K562 (cell line): ENCODE measurements around the gene ACAA2. TPM values are rescaled to one million over a fixed set of nuclear protein-coding genes. Genes with fewer than 3 reads are reported as not detected.

Experiments used
- ATAC-seq: fragments of 200-7000 bp; cut with Tn5 transposase; 3 replicates; pipeline ENCODE4 v1.9.1; 2020; ENCODE audit warnings: moderate library complexity
- BruUV-seq: library from RNA; stranded (reverse); fragments of 400-500 nt; replicated peaks from 2 replicates; lab custom pipeline; 2021; lab: Mats Ljungman, UMichigan
- CTCF ChIA-PET: fragments of 300-600 bp; formaldehyde crosslinking; extraction: SDS; loops from one replicate; lab custom pipeline; 2021; ENCODE audit warnings: low intra/inter-chr PET ratio; lab: Yijun Ruan, JAX
- POLR2A ChIA-PET: fragments of 300-600, 350-650 bp; sonication (Branson Sonifier 250); formaldehyde crosslinking; extraction: SDS; loops from one replicate; lab custom pipeline; 2021; ENCODE audit warnings: antibody characterized with exemption, inconsistent platforms; lab: Yijun Ruan, JAX
- DNase-seq, 4 experiments: peaks; one replicate each; pipeline versions ENCODE4 v3.0.0 to v3.0.0-alpha.2; 2011 to 2018; ENCODE audit warnings: low spot score in 3 of 4, mixed read lengths in 3 of 4; ENCODE audit errors: extremely low read depth in 1 of 4
- FAIRE-seq: peaks from 2 replicates; lab custom pipeline; 2011; peaks lifted over from hg19 to GRCh38; lab: Jason Lieb, UNC
- H2AFZ ChIP-seq: 2 replicates; pipeline ENCODE4 v1.6.0; 2011; ENCODE audit warnings: low read depth, low read length, control low read depth, inconsistent platforms
- H3K27ac ChIP-seq: fragments of 200-600 bp; 3 replicates; pipeline ENCODE4 v1.8.0; 2011; ENCODE audit warnings: low read depth, mild to moderate bottlenecking, control low read depth, inconsistent platforms, low read length, moderate library complexity, mixed read lengths; ENCODE audit errors: extremely low read depth
- H3K27me3 ChIP-seq, 2 experiments: fragments of 300-600 bp in 1 of 2; 2 replicates in 1 of 2; 3 replicates in 1 of 2; pipeline versions ENCODE4 v1.6.0 to v1.8.0; 2011; ENCODE audit warnings: inconsistent platforms in 2 of 2, low read length in 2 of 2, mild to moderate bottlenecking in 1 of 2, mixed read lengths in 1 of 2, moderate library complexity in 1 of 2; ENCODE audit not compliant: control insufficient read depth in 2 of 2, insufficient read depth in 2 of 2
- H3K36me3 ChIP-seq: fragments of 300-600 bp; 3 replicates; pipeline ENCODE4 v1.8.0; 2011; ENCODE audit warnings: mild to moderate bottlenecking, low read length, inconsistent platforms; ENCODE audit not compliant: control insufficient read depth, insufficient read depth
- H3K4me1 ChIP-seq, 2 experiments: fragments of 200-600 bp in 1 of 2; replicated peaks in 1 of 2; 2 replicates in 1 of 2; 3 replicates in 1 of 2; pipeline versions ENCODE4 v1.5.1 to v1.8.0; 2011; ENCODE audit warnings: inconsistent platforms in 2 of 2, low read length in 2 of 2, mild to moderate bottlenecking in 1 of 2, mixed read lengths in 1 of 2, moderate library complexity in 1 of 2; ENCODE audit not compliant: control insufficient read depth in 2 of 2, insufficient read depth in 2 of 2
- H3K4me2 ChIP-seq: 2 replicates; pipeline ENCODE4 v1.6.1; 2011; ENCODE audit warnings: low read length, control low read depth, inconsistent platforms, mixed read lengths; ENCODE audit not compliant: insufficient read depth
- H3K4me3 ChIP-seq: fragments of 200-600 bp; sonication (generic), shearing (Covaris generic); 2 replicates; pipeline ENCODE4 v1.5.1; 2016; ENCODE audit warnings: control low read depth, inconsistent platforms
- H3K79me2 ChIP-seq: fragments of 200-600 bp; 3 replicates; pipeline ENCODE4 v1.8.0; 2011; ENCODE audit warnings: low read length, inconsistent platforms; ENCODE audit not compliant: control insufficient read depth, insufficient read depth
- H3K9ac ChIP-seq, 2 experiments: 2 replicates each; pipeline versions ENCODE4 v1.6.0 to v1.6.1; 2011; ENCODE audit warnings: low read depth in 2 of 2, low read length in 2 of 2, control low read depth in 1 of 2, inconsistent platforms in 1 of 2, mild to moderate bottlenecking in 1 of 2, mixed read lengths in 1 of 2; ENCODE audit not compliant: insufficient read depth in 1 of 2
- H3K9me1 ChIP-seq: one replicate; pipeline ENCODE4 v1.6.0; 2011; ENCODE audit warnings: inconsistent platforms, mild to moderate bottlenecking, low read length, moderate library complexity; ENCODE audit not compliant: control insufficient read depth, insufficient read depth
- H3K9me3 ChIP-seq: replicated peaks from 2 replicates; pipeline ENCODE4 v1.5.1; 2011; ENCODE audit warnings: low read depth, low read length, inconsistent platforms; ENCODE audit not compliant: control insufficient read depth, insufficient read depth
- H4K20me1 ChIP-seq: replicated peaks from 2 replicates; pipeline ENCODE4 v1.6.1; 2011; ENCODE audit warnings: low read length, inconsistent platforms, mixed read lengths; ENCODE audit not compliant: control insufficient read depth, insufficient read depth
- ARID2 ChIP-seq: fragments of 450-650 bp; IDR thresholded peaks from 2 replicates; pipeline ENCODE4 v1.6.1; 2017; ENCODE audit warnings: antibody characterized with exemption, mild to moderate bottlenecking
- CBFA2T2 ChIP-seq: fragments of 450-650 bp; conservative IDR thresholded peaks from 2 replicates; pipeline ENCODE4 v1.6.1; 2017; ENCODE audit warnings: mild to moderate bottlenecking
- EZH2 ChIP-seq: IDR thresholded peaks from 2 replicates; pipeline ENCODE4 v1.6.1; 2012; ENCODE audit warnings: low read depth, mild to moderate bottlenecking, inconsistent platforms, low read length, borderline replicate concordance
- FOXM1 ChIP-seq, 2 experiments: fragments of 450-650 bp in 1 of 2; sonication (generic) in 1 of 2; formaldehyde crosslinking in 1 of 2; IDR thresholded peaks; 2 replicates each; pipeline versions ENCODE4 v1.6.1 to v1.9.0; 2017 to 2022; ENCODE audit warnings: low read depth in 2 of 2, mild to moderate bottlenecking in 2 of 2, missing genetic modification reagents in 1 of 2, moderate library complexity in 1 of 2
- JUN ChIP-seq, 2 experiments: sonication (generic) in 1 of 2; formaldehyde crosslinking in 1 of 2; IDR thresholded peaks; 2 replicates each; pipeline versions ENCODE4 v1.6.1 to v1.8.0; 2012 to 2022; ENCODE audit warnings: borderline replicate concordance in 2 of 2, mild to moderate bottlenecking in 2 of 2, improper control_type of control experiment in 1 of 2, low read depth in 1 of 2, low read length in 1 of 2, missing genetic modification reagents in 1 of 2
- JUNB ChIP-seq: fragments of 450-650 bp; formaldehyde crosslinking; conservative IDR thresholded peaks from 2 replicates; pipeline ENCODE4 v1.4.0; 2020; ENCODE audit warnings: mild to moderate bottlenecking
- JUND ChIP-seq, 2 experiments: IDR thresholded peaks; 2 replicates in 1 of 2; 3 replicates in 1 of 2; pipeline ENCODE4 v1.6.1; 2011; ENCODE audit warnings: borderline replicate concordance in 2 of 2, low read depth in 2 of 2, low read length in 2 of 2, improper control_type of control experiment in 1 of 2, missing biosample characterization in 1 of 2, missing genetic modification characterization in 1 of 2, missing genetic modification reagents in 1 of 2
- MYBL2 ChIP-seq, 2 experiments: fragments of 450-650 bp in 1 of 2; sonication (generic) in 1 of 2; formaldehyde crosslinking in 1 of 2; IDR thresholded peaks; 2 replicates each; pipeline versions ENCODE4 v1.6.1 to v1.8.1; 2017 to 2022; ENCODE audit warnings: borderline replicate concordance in 1 of 2, inconsistent platforms in 1 of 2, low read depth in 1 of 2, mild to moderate bottlenecking in 1 of 2, missing genetic modification reagents in 1 of 2, moderate library complexity in 1 of 2
- SRSF3 ChIP-seq: fragments of 200-400 bp; formaldehyde crosslinking; IDR thresholded peaks from 2 replicates; pipeline ENCODE4 v1.6.1; 2016; ENCODE audit warnings: mild to moderate bottlenecking, low read length, moderate library complexity; ENCODE audit not compliant: insufficient read depth
- ZNF263 ChIP-seq: sonication (generic); formaldehyde crosslinking; IDR thresholded peaks from 2 replicates; pipeline ENCODE4 v1.8.0; 2022; ENCODE audit warnings: mild to moderate bottlenecking, missing genetic modification reagents, borderline replicate concordance
- WGBS: fragments of 100-300 bp; shearing (Covaris generic); methylation state at CpG from one replicate; pipeline ENCODE4 v1.1.6; 2016; ENCODE audit warnings: low coverage, mixed read lengths; ENCODE audit not compliant: insufficient coverage; ENCODE audit errors: missing lambda C conversion rate; 5-methylcytosine and 5-hydroxymethylcytosine counted together
- in situ Hi-C: fragments of 300-500 bp; cut with MboI; formaldehyde crosslinking; loops from 4 replicates; pipeline ENCODE4 v1.15.0; 2018; ENCODE audit warnings: inconsistent platforms, mixed read lengths
- intact Hi-C: fragments of 100-400 bp; cut with micrococcal nuclease; formaldehyde crosslinking; loops from 2 replicates; pipeline ENCODE4 v1.14.2; 2022
- polyA plus RNA-seq, 8 experiments: library from polyadenylated mRNA; depleted of rRNA in 4 of 8; stranded (reverse) in 5 of 8; unstranded in 3 of 8; fragments of >200 nt; fragmentation: Nextera tagmentation in 2 of 8; fragmentation: Illumina TruSeq in 1 of 8; extraction: Ambion mirVana in 2 of 8; extraction: Trizol in 1 of 8; gene quantifications; 2 replicates each; pipeline versions ENCODE4 v1.2.1 to v1.2.3, GENCODE V29; 2011 to 2014; ENCODE audit warnings: inconsistent platforms in 1 of 8, missing spikeins in 1 of 8
- total RNA-seq, 7 experiments: library from RNA; depleted of rRNA in 6 of 7; stranded (reverse); fragments of >200 nt in 6 of 7; fragmentation: Illumina TruSeq in 2 of 7; extraction: Trizol in 2 of 7; gene quantifications; 2 replicates each; pipeline versions ENCODE4 v1.2.1 to v1.2.3, GENCODE V29; 2011 to 2021; ENCODE audit warnings: low replicate concordance in 1 of 7
- TF ChIP-seq, protein P1 (sequence below): IDR thresholded peaks from 2 replicates; pipeline ENCODE4 v1.6.1; 2012; ENCODE audit warnings: low read depth, low read length, improper control_type of control experiment, borderline replicate concordance
- TF ChIP-seq, protein P2 (sequence below): fragments of 250-450 bp; sonication (Bioruptor Pico); IDR thresholded peaks from 2 replicates; pipeline ENCODE4 v1.9.0; 2021; ENCODE audit warnings: mild to moderate bottlenecking
- TF ChIP-seq, protein P3 (sequence below): fragments of 450-650 bp; formaldehyde crosslinking; conservative IDR thresholded peaks from 2 replicates; pipeline ENCODE4 v1.4.0; 2022; ENCODE audit warnings: mild to moderate bottlenecking, missing genetic modification characterization

The ACAA2 gene
- total and polyA plus RNA-seq, 9 of the 15 experiments (the other 6 are each of a cell fraction or from before 2014, with no cell fraction given), result 13.2 to 31.5 (median 21.7) TPM

DNA sequence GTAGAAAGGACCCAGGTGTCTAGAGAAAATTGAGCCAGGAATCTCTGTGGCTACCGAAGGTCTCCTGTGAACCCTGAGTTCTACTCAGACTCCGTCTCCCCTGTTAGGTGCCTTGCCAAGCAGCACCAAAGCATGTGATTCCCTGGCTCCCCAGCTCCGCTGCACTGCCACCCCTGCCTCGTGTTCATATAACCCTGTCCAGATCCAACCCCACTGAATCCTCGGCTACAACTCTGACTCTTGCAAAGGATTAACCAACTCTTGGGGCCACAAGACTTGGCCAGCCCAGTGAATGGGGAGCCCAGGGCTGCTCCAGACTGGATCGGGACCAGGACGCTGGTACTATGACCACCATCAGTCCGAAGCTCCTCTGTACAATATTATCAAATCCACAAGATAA lies 37.3 kb upstream of the ACAA2 start (continued):
- TF ChIP-seq, protein P1, sequence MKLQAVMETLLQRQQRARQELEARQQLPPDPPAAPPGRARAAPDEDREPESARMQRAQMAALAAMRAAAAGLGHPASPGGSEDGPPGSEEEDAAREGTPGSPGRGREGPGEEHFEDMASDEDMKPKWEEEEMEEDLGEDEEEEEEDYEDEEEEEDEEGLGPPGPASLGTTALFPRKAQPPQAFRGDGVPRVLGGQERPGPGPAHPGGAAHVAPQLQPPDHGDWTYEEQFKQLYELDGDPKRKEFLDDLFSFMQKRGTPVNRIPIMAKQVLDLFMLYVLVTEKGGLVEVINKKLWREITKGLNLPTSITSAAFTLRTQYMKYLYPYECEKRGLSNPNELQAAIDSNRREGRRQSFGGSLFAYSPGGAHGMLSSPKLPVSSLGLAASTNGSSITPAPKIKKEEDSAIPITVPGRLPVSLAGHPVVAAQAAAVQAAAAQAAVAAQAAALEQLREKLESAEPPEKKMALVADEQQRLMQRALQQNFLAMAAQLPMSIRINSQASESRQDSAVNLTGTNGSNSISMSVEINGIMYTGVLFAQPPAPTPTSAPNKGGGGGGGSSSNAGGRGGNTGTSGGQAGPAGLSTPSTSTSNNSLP, result no peak

DNA sequence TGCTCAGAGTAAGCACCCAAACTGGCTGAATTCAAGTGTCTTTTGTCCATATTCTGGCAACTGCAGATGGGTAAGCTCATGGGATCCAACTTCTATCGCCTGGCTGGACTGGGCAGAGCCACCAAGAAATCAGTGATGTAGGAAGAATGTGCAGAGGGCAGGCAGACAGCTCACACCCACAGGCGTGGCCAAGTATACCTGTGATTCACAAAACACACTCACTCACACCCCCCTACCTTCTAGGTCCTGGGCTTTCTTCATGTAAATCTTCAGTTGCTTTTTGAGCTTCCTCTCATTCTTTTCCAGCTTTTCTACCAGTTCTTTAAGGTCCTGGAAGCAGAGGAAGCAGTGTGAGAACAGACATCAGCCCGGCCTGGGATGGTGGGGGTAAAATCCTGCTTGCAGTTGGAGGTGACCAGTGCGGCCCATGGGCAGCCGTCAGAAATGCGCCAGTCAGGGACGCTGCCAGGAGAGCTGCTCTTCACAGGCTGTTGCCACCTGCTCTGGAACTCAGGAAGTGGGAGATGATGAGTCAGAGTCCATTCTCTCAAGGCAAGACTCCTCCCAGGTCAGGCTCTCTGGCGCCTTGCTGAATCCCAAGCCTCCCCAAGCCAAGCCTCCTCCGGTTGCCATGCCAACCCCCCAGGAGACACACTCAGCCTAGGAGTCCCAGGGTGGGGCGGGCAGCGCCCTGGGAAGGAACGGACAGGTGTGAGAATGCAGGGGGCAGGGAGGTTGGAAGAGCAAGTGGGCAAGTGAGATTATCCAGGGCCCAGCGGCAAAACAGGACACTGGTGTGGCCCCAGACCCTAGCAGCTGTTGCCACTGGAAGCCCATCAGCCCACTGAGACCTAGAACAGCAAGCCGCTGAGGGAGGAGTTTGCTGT lies 36.2 kb upstream of the ACAA2 start:
- no peaks in the 10 kb centered on the region for H3K9me1 ChIP-seq
- H3K4me1 ChIP-seq, result no peaks in the 10 kb centered on the region; a peak in 1 of 5 replicates
- in situ Hi-C loops, result loop anchor here (25.0 kb wide), 1 partner anchor 1162 kb away; no protein-coding TSS in a partner anchor
- H4K20me1 ChIP-seq, result no peaks in the 10 kb centered on the region
- no peak for FAIRE-seq
- ChIA-PET POLR2A (interaction anchor here (0.6 to 2.0 kb wide), 3 partner anchors 11 to 1305 kb away, joined by 3 to 5 read pairs (median 4); no protein-coding TSS in a partner anchor), CTCF (no interaction called here)
- WGBS, result 4% methylated on average over 12 of the region's 14 CpGs
- H3K27me3 ChIP-seq, result peaks cover 0 to 33% of the 10 kb centered on the region in 2 experiments; a peak in 3 of 5 replicates
- H3K36me3 ChIP-seq, result no peaks in the 10 kb centered on the region
- H3K79me2 ChIP-seq, result no peaks in the 10 kb centered on the region
- no peak overlapping the region for H3K27ac ChIP-seq
- no peak overlapping the region for H2AFZ ChIP-seq
- peak; percentile 64 for ATAC-seq
- H3K4me2 ChIP-seq, result no peak overlapping the region
- no peak overlapping the region for H3K4me3 ChIP-seq
- intact Hi-C loops, result loop anchor here (10.0 kb wide), 2 partner anchors 85 to 115 kb away; no protein-coding TSS in a partner anchor
- DNase-seq, result peak; percentile 24 to 39 (median 28)
- no peak overlapping the region for H3K9ac ChIP-seq
- H3K9me3 ChIP-seq, result no peaks in the 10 kb centered on the region
- BruUV-seq, result no TSS peak
- TF ChIP-seq JUNB (CRISPR knock-in tag) (no peak), SRSF3 (no peak), JUND (IDR thresholded peaks at IDR 0.05; ENCODE audit: borderline replicate concordance, low read depth, low read length) (peak; percentile 65), JUND (tag; IDR thresholded peaks at IDR 0.05; ENCODE audit: borderline replicate concordance, low read depth, low read length) (peak; percentile 53; the same call in 1 of the 3 replicates), ZNF263 (CRISPR knock-in tag) (peak; percentile 62; the same call in 1 of the 2 replicates), FOXM1 (IDR thresholded peaks at IDR 0.05; ENCODE audit: low read depth) (no peak), FOXM1 (CRISPR knock-in tag; IDR thresholded peaks at IDR 0.05; ENCODE audit: low read depth) (no peak), EZH2 (no peak), JUN (IDR thresholded peaks at IDR 0.05; ENCODE audit: borderline replicate concordance, low read depth, low read length) (0 out of 2 replicates have a peak, but pooled peaks have one; percentile 28), JUN (CRISPR knock-in tag; IDR thresholded peaks at IDR 0.05; ENCODE audit: borderline replicate concordance) (no peak), CBFA2T2 (no peak), MYBL2 (IDR thresholded peaks at IDR 0.05; ENCODE audit: low read depth) (no peak), MYBL2 (CRISPR knock-in tag; IDR thresholded peaks at IDR 0.05; ENCODE audit: borderline replicate concordance) (no peak), ARID2 (no peak)
- TF ChIP-seq, protein P2, sequence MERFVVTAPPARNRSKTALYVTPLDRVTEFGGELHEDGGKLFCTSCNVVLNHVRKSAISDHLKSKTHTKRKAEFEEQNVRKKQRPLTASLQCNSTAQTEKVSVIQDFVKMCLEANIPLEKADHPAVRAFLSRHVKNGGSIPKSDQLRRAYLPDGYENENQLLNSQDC (CRISPR knock-in tag), result no peak
- TF ChIP-seq, protein P3, sequence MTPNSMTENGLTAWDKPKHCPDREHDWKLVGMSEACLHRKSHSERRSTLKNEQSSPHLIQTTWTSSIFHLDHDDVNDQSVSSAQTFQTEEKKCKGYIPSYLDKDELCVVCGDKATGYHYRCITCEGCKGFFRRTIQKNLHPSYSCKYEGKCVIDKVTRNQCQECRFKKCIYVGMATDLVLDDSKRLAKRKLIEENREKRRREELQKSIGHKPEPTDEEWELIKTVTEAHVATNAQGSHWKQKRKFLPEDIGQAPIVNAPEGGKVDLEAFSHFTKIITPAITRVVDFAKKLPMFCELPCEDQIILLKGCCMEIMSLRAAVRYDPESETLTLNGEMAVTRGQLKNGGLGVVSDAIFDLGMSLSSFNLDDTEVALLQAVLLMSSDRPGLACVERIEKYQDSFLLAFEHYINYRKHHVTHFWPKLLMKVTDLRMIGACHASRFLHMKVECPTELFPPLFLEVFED (CRISPR knock-in tag), result no peak
